ENCODE results near the gene PCGF2. TPM values are rescaled to one million over a fixed set of nuclear protein-coding genes. Genes with fewer than 3 reads are reported as not detected.

The PCGF2 gene
- total RNA-seq, 2 experiments from 2014 or later, result 12.8 to 47.3 TPM

DNA sequence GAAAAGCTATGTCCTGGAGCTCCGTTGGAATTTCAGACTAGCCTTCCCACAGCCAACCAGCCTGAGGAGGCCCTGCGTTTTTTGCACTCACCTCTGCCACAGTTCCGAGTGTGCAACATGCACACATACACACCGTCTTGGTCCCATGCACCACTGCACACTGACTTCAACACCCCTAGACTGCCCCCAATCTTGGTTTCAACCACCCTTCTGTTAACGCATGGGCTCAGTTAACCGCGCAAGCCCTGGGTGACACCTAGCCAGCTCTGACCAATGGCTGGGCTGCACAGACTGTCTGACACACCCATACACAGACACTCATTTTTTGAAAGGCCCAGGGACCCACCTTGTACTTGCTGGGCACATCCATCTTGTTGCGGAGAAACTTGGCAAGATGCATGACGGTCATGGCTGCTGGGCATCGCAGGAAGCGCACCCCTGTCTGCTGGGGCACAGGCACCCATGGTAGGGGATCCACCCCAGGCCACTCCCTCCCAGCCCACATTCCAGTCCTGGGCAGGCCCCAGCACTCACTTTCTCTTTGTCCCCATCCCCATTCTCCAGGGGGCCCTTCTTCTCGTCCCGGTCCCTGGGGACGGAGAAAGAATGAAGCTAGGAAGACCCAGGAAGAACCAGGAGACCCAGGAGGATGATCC, 10.0 kb downstream of the PCGF2 start:
- Histone ChIP-seq H3K9me2 (ENCODE audit: insufficient read depth, low read length) (no peaks in the 10 kb centered on the region), H3K36me3 (ENCODE audit: insufficient read depth, low read length) (peaks cover 76% of the 10 kb centered on the region), H3K4me1 (ENCODE audit: insufficient read depth, low read length, poor library complexity, severe bottlenecking) (peaks cover 48% of the 10 kb centered on the region), H3K79me2 (ENCODE audit: insufficient read depth, low read depth, low read length) (peaks cover 25% of the 10 kb centered on the region; the same call in 1 of the 2 replicates), H3K9me3 (ENCODE audit: low read length) (no peaks in the 10 kb centered on the region), H3K27ac (ENCODE audit: low read depth, low read length, poor library complexity, severe bottlenecking) (no peak overlapping the region), H3K4me3 (ENCODE audit: low read depth, low read length, poor library complexity, severe bottlenecking) (no peak overlapping the region), H3K4me2 (ENCODE audit: low read length) (no peak overlapping the region), H2AFZ (ENCODE audit: low read length) (no peak overlapping the region), H4K20me1 (ENCODE audit: insufficient read depth, low read length) (no peaks in the 10 kb centered on the region)
- POLR2A ChIA-PET, result interaction anchor here (0.6 kb wide), 1 partner anchor 318 kb away, joined by 3 read pairs; no protein-coding TSS in a partner anchor
- no TSS peak for BruUV-seq (replicated peaks)
- DNase-seq (ENCODE audit: low spot score), result no peak
- TF ChIP-seq, protein P1, sequence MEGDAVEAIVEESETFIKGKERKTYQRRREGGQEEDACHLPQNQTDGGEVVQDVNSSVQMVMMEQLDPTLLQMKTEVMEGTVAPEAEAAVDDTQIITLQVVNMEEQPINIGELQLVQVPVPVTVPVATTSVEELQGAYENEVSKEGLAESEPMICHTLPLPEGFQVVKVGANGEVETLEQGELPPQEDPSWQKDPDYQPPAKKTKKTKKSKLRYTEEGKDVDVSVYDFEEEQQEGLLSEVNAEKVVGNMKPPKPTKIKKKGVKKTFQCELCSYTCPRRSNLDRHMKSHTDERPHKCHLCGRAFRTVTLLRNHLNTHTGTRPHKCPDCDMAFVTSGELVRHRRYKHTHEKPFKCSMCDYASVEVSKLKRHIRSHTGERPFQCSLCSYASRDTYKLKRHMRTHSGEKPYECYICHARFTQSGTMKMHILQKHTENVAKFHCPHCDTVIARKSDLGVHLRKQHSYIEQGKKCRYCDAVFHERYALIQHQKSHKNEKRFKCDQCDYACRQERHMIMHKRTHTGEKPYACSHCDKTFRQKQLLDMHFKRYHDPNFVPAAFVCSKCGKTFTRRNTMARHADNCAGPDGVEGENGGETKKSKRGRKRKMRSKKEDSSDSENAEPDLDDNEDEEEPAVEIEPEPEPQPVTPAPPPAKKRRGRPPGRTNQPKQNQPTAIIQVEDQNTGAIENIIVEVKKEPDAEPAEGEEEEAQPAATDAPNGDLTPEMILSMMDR (conservative IDR thresholded peaks at IDR 0.05; ENCODE audit: low read length), result no peak
- no peak for TF ChIP-seq EZH2phosphoT487 (IDR thresholded peaks at IDR 0.05; ENCODE audit: borderline replicate concordance, low read depth, low read length)
- intact Hi-C loops (cut with micrococcal nuclease; ENCODE audit: unreplicated experiment), result no loop called here
- CTCF ChIA-PET (ENCODE audit: unreplicated experiment), result no interaction called here

DNA sequence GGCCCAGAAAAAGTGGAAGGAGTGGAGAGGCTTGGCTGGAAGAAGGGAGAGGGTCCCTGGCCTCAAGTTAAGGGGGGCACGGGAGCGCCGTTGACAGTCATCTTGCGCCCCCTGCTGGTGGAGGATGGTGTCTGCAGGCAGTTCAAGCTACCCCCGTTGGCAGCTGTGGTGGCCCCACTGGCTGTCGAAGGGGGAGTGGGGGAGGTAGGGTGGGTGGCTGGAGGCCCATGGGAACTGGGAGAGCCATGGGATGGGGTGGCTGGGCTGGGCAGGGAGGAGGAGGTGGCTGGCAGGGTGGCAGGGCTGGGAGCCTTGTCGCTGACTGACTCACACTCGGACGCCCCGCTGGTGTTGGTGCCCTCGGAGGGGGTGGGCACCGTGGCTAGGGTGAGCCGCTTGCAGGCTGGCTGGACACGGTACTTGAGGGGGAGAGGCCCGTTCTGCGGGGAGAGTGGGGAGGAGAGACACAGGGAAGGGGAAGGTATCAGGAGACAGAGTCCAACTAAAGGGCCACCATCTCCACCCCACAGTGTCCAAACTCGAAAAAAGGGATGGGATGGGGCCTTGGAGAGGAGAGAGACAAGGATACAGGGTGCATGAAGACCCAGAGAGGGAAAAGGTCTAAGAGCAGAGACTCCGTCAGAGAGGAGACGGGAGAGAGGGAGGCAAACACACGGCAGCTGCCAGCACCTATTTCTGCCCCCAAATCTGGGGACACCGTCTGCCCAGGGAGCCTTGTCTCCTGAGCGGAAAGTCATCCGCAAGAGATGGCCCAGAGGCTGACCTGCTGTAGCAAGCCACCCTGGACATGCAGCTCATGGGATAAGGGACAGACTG, 12.8 kb downstream of the PCGF2 start:
- no peaks in the 10 kb centered on the region for H3K9me2 ChIP-seq (ENCODE audit: insufficient read depth, low read length)
- H3K4me1 ChIP-seq (ENCODE audit: insufficient read depth, low read length, poor library complexity, severe bottlenecking), result peaks cover 48% of the 10 kb centered on the region
- H2AFZ ChIP-seq (ENCODE audit: low read length), result no peak overlapping the region
- ChIA-PET CTCF (ENCODE audit: unreplicated experiment) (interaction anchor here (0.5 to 1.0 kb wide), 2 partner anchors 59 to 68 kb away, joined by 3 to 12 read pairs; no protein-coding TSS in a partner anchor), POLR2A (interaction anchor here (0.7 to 1.3 kb wide), 2 partner anchors 10 to 178 kb away, joined by 3 to 5 read pairs; no protein-coding TSS in a partner anchor)
- H3K9me3 ChIP-seq (ENCODE audit: low read length), result no peaks in the 10 kb centered on the region
- H4K20me1 ChIP-seq (ENCODE audit: insufficient read depth, low read length), result no peaks in the 10 kb centered on the region
- peaks cover 68% of the 10 kb centered on the region for H3K36me3 ChIP-seq (ENCODE audit: insufficient read depth, low read length)
- TF ChIP-seq, protein P1 (conservative IDR thresholded peaks at IDR 0.05; ENCODE audit: low read length), result peak; percentile 91
- no peak for TF ChIP-seq EZH2phosphoT487 (IDR thresholded peaks at IDR 0.05; ENCODE audit: borderline replicate concordance, low read depth, low read length)
- no TSS peak for BruUV-seq (replicated peaks)
- no peak overlapping the region for H3K27ac ChIP-seq (ENCODE audit: low read depth, low read length, poor library complexity, severe bottlenecking)
- no peak overlapping the region for H3K4me3 ChIP-seq (ENCODE audit: low read depth, low read length, poor library complexity, severe bottlenecking)
- peak; percentile 67 for DNase-seq (ENCODE audit: low spot score)
- intact Hi-C loops (cut with micrococcal nuclease; ENCODE audit: unreplicated experiment), result loop anchor here (1.0 kb wide), 1 partner anchor 58 kb away; no protein-coding TSS in a partner anchor
- H3K4me2 ChIP-seq (ENCODE audit: low read length), result no peak overlapping the region
- H3K79me2 ChIP-seq (ENCODE audit: insufficient read depth, low read depth, low read length), result no peaks in the 10 kb centered on the region
